SHP77 (cell line): ENCODE data around the gene ZNF512B.

Experiments used
- DNase-seq, 2 experiments: peaks; one replicate each; lab custom pipeline; 2025; lab: John Stamatoyannopoulos, UW

Gene ZNF512B

DNA sequence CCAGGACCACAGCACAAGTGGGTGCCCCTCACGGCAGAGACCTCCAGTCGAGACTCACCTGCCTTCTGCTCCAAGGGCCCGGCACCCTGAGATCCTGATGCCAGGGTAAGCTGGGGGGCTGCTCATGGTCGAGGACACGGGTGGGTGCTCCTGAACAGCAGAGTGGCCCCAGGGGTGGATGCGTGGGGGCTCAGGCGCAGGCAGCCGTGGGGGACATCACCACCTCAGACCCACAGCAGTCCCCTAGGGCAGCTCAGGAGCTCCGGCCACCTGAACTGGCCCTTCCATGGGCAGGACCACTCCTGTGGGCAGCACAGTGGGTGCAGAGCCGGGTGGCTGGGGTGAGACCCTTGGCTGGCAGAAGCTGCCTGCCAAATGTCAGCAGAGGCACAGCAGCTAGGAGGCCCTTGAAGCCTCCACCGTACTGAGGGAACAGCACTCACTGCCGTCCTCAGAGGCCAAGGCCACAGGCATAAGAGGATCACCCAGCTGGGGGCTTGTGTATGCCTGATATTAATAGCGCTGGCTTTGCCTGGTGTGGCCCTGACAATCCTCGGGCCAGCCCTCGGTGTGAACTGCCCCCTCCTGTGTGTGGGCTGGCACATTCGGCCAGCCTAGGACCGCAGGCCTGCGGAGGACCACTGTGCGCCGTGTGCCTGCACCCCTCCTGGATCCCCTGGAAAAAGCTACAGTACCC lies 18.9 kb downstream of the ZNF512B start:
- no peak for DNase-seq

- DNase-seq = peak in 1 of 2 experiments; percentile 75
Measured at GRCh38 chr20:63947638-63948456, 21.9 kb downstream of the ZNF512B start.

GRCh38 chr20:63946986-63947637 lies 22.6 kb downstream of the ZNF512B start:
- no peak for DNase-seq

- no peak for DNase-seq
Measured at GRCh38 chr20:63945921-63946920, 23.5 kb downstream of the ZNF512B start.

GRCh38 chr20:63945031-63945658 lies 24.6 kb downstream of the ZNF512B start:
- no peak for DNase-seq

- DNase-seq = no peak
Measured at GRCh38 chr20:63944078-63944941, 25.4 kb downstream of the ZNF512B start.

- no peak for DNase-seq
Measured at GRCh38 chr20:63943808-63944077, 26.0 kb downstream of the ZNF512B start.

DNA sequence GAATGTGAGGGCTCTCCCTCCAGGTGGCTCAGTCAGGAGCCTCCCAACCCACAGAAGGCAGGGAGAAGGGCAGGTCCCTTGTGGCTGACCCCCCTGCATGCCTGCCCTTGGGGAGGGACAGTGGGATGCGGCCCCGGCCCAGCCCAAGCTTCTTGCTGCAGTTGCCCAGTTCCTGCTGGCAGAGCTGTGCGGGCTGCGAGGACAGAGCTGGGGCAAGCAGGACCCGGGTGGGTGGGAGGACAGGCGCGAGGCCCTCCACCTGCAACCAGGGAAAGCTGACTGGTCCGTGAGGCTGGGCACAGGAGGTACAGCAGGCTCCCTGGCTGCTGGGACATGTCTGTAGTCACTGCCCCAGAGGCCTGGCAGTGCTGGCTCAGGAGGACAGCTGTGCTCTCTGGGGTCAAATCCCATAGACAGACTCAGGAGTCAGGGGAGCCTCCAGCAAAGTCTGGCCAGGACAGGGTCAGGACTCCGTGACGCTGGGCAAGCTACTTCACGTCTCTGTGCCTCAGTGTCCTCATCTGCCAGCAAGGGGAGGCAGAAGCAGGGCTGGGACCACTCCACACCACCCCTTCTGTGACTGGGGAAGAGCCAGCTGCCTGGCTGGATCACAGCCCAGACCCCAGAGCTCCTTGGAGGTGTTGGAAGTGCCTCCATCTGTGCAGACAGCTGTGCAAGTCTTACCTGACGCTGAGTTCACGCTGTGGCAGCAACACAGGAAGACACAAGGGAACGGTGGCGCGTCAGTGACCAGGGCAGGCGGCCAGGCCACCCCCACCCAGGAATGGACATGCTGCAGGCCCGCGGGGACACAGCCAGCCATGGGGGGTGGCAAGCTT lies 26.5 kb downstream of the ZNF512B start:
- DNase-seq = no peak

- peak in 1 of 2 experiments; percentile 24 for DNase-seq
Measured at GRCh38 chr20:63942250-63942951, 27.3 kb downstream of the ZNF512B start.

DNA sequence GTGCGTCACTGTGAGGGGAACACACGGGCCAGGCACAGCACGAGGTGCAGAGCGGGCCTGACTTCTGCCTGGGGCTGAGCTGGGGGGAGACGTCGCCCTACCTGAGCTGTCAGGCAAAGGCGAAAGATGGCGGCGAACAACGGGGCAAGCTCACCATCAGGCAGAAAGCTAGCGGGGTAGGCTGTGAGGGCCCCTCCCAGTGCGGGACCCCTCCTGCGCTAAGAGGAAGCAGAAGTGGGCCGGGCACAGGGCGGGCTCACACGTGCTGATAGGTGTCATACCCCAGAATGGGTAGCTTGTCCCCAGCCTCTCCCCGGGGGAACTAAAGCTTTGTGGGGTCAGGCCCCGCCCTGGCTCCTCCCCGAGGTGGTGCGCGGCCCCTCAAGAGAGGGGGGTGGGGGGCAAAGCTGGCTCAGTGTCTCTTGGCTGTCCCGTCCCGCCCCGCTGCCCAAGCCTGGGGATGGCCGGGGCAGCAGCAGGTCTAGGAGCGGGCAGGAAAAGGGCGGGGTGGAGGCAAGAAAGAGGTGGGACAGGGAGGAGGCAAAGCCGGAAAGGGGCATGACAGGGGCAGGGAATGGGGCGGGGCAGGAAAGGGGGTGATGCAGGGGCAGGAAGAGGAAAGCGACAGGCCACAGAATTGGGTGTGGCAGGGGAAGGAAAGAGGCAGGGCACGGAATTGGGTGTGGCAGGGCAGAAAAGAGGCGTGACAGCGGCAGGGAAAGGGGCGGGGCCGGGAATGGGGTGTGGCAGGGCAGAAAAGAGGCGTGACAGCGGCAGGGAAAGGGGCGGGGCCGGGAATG lies 28.2 kb downstream of the ZNF512B start:
- no peak for DNase-seq

DNA sequence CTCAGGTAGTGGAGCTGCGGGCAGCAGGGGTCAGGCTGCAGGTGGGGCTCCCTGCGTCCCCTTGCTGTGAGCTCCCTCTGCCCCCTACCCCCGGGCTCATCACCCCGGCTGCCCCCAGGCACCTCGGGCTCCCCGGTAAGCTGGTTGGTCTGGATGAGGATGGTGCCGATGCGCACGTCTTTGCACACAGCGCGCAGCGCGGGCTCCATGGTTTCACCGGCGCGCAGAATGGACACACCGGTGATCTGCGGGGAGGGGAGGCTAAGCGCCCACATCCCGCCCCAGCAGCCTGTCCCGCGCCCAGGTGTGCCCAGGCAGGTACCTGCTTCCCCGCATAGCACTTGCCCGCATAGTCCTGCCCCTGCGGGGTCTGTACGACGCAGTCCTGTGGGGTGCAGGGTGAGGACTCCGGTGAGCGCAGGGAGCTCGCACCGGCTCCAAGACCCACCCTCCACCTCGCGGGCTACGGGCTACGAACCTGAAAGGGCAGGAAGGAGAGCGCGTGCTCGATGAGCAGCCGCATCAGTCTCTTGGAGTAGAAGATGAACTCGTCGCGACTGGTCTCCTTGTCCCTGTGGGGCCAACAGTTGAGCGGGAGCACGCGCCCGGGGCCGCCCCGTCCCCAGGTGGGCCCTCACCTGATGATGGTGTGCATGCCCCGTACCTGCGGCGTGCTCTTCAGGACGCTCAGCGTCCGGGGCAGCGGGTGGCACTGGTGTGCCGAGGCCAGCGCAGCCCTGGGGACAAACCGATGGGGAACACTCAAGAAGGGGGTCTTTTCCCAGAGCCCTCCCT lies 29.1 kb downstream of the ZNF512B start:
- no peak for DNase-seq

GRCh38 chr20:63940071-63940471 lies 29.7 kb downstream of the ZNF512B start:
- no peak for DNase-seq

GRCh38 chr20:63939061-63939935 lies 30.4 kb downstream of the ZNF512B start:
- no peak for DNase-seq

DNA sequence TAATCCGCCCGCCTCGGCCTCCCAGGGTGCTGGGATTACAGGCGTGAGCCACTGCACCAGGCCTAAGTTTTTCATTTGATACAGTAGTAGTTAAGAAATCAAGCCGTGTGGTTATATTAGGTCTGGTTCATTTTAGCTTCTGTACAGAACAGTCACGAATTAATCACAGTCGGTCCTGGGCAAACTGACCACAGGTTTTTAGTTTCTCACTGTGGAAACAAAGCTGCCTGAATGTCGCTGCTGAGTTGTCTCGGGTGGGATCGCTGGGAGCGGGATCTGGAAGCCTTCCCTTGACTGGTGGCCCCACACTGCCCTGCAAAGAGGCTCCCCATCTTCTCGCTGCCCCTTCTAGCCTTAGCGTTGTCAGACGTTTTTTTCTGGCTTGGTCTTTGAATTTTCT lies 32.1 kb downstream of the ZNF512B start:
- no peak for DNase-seq

GRCh38 chr20:63935447-63935846 lies 34.3 kb downstream of the ZNF512B start:
- no peak for DNase-seq
